GM18498 (cell line): Measurements from ENCODE around the gene ZNF48.
A peak's percentile ranks its signal among the peaks of the same experiment; 100 is the strongest.

ENCODE experiments used
- ATAC-seq: cut with Tn5 transposase; IDR thresholded peaks from one replicate; pipeline ENCODE4 v1.9.1; 2021; ENCODE audit warnings: mild to moderate bottlenecking, moderate library complexity; ENCODE audit not compliant: unreplicated experiment

ZNF48 gene

DNA sequence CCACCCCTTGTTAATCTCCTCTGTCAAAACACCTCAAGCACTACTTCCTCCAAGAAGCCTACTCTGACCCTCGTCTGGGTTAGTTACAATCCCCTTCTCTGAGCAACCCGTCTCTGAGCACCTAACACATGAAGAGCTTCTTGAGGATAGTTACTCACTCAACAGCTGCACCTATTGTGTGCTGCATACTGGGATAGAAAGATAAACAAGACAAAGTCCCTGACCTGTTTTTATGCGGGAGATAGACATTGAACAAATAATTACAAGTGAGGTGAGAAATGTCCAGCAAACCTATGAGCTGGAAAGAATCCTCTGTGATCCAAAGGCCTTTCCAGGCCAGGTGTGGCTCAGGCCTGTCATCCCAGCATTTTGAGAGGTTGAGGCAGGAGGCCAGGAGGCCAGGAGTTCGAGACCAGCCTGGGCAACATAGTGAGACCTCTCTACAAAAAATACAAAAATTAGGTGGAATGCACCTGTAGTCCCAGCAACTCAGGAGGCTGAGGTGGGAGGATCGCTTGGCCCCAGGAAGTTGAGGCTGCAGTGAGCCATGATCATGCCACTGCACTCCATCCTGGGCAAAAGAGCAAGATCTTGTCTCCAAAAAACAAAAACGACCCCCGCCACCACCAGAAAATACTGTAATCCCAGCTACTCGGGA lies 6.7 kb downstream of the ZNF48 start:
- ATAC-seq, result no peak

DNA sequence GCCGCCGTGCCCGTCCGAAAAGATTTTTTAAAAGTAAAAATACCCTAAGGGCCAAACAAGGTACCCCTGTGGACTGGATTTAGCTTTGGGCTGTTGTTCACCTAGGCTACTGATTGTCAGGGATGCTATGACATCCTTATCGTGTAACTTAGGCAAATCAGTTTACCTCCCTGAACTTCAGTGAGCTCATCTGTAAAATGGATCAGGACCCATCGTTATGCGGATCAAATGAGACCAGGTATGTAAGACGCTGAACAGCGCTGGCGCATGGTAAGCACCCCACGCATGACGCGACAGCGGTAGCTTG lies 11.5 kb downstream of the ZNF48 start:
- peak; percentile 5 for ATAC-seq

DNA sequence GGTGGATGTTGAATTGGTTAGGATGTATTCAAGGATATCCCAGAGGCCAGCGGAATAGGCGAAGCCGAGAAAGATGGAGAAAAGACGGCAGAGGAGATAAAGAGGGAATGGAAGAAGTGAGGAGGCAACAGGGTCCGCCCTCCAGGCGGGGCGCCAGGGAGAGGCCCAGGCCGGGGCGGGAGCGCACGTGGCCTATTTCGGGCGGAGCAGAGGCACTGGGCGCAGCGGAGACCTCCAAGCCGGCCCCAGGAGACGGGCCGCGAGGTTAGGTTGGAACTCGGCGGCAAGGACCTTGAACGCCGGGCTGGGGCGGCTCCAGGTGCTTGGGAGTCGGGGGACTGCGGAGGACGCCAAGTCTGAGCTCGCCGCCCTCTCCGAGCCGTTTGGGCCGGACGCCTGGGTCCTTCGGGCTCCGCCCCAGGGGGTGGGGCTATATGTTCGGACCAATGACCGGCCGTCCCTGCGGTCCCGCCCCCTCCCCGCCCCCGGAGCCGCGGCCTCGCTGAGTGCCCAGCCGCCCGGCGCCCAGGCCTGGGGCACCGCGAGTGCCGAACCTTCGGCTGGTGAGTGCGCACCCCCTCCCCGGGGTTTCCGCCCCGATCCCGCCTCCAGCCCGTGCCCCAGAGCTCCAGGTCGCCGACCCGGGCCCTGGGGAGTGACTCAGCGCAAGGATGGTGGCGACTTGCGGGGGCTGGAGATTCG lies 12.0 kb downstream of the ZNF48 start, which contains the start of gene ZNF771:
Gene ZNF771 (plus strand): TSS at position 505 of the 702 bp plus-strand sequence. CDS start 448 bp downstream, outside the sequence.
- ATAC-seq, result peak; percentile 85

DNA sequence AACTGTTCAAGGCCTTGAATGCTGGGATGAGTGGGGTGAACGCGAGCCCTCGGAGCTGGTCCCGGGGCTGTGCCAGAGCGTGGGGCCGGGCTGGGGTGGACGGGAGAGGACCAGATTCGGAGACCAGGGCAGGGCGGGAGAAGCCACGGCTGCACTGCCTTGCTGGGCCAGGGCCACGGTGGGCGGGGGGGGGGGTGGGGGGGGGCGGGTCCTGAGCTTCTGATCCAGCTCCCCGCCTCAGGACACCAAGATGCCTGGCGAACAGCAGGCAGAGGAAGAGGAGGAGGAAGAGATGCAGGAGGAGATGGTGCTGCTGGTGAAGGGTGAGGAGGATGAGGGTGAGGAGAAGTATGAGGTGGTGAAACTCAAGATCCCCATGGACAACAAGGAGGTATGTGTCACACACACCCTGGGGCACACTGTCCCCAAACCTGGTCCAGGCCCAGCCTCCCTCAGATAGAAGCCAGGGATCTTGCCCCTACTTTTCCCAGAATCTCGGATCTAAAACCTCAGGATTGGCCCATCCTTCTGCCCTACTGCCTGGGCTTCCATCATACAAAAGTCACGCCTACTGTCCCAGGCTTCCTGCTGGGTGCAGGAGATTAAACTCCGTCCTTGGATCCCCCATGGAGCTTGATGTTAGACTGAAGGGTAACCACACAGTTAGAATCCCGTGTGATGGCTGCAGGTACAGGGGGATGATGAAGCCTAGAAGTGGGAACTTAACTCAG lies 12.7 kb downstream of the ZNF48 start:
- peak; percentile 14 for ATAC-seq

DNA sequence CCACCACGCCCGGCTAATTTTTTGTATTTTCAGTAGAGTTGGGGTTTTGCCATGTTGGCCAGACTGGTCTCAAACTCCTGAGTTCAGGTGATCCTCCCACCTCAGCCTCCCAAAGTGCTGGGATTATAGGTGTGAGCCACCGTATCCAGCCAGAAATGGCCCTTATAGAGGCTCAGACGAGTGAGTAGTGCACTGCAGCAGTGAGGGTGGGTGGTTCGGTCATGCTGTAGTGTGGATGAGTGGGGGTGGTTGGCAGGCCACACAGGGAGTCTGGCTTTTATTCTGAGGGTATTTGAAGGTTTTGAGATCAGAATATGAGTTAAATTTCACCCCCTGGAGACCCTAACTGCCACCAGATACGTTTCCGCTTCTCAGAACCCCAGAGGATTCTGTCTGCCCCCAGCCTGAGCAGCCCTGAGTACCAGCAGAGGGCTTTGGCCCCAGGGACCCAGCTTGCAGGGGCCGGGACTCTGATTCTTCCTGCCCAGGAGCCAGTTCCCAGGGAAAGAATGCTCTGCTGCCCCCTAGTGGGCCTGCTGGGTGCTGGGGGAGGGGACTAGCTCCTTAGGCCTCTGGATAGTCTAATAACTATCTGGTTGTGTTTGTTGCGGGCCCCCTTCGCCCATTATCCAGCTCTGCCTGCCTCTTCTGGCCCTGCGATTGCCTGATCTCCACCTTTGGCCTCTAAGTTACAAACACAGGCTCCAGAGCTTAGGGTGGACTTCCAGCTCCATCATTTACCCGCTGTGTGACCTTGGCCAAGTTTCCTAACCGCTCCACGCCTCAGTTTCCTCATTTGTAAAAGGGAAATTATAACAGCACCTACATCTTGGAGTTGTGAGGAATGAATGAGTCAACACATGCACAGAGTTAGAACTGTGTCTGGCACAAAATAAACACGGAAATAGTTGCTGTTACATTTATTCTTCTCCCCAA lies 14.2 kb downstream of the ZNF48 start:
- peak; percentile 51 for ATAC-seq

DNA sequence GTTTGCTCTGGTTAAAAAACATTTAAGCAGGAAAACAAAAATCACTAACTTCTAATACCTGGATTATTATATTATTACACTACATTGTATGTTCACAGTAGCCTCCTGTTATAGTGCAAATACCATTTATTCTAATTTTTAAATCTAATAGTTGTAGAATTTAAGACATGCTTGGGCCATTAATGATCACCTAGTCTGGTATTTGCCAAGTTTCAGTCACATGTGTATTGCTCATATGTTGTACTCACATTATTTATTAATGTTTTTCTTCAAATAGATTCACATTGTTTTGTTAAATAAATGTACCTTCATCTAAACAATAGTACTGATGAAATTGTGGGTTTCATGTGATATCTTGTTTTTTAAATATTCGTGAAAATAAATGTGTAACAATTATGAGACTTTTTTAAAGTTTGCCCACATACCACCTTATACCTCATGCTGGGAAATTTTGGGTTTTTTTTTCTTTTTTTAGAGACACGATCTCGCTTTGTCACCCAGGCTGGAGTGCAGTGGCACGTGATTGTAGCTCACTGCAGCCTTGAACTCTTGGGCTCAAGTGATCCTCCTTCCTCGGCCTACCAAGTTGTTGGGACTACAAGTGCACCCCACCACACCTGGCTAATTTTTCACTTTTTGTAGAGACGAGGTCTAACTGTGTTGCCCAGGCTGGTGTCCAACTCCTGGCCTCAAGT lies 18.0 kb downstream of the ZNF48 start:
- no peak for ATAC-seq

DNA sequence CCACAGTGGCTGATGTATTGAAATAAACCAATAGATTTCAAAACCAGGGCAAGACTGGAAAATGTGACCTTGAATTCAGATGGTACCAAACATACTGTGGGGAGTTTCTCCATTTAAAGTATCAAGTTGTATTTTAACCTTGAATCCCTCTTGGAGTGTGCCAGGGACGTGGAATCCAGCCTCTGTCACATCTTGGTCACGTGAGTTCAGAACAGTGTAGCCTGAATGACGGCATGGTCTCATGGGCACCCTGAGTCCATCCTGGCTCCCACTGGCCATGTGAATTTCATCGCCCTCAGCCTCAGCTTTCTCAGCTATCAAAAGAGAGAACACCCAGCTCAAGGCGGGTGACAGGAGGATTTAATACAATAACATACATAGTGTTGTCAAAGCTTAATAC lies 18.9 kb downstream of the ZNF48 start:
- no peak for ATAC-seq

DNA sequence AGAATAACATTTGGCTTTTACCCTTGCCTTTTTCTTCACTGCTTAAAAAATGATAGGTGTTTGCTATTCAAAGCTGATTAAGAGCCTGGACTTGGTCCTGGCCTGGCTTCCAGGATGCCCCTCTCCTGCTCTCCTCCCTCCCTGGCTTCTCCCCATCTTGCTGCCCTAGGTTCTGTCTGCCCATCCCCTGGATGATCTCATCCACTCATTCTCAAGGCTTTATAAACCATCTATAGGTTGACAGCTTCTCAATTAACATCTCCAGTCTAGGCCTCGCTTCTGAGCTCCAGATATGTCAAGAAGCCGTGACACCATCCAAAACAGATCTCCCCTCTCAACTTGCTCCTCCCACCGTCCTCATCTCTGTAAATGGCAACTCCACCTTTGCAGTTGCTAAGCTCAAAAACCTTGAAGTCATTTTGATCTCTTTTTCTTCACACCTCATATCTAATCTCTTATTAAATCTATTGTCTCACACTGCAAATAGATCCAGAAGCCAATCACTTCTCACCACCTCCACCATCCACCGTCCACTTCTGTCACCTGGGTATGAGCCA lies 20.9 kb downstream of the ZNF48 start:
- no peak for ATAC-seq

DNA sequence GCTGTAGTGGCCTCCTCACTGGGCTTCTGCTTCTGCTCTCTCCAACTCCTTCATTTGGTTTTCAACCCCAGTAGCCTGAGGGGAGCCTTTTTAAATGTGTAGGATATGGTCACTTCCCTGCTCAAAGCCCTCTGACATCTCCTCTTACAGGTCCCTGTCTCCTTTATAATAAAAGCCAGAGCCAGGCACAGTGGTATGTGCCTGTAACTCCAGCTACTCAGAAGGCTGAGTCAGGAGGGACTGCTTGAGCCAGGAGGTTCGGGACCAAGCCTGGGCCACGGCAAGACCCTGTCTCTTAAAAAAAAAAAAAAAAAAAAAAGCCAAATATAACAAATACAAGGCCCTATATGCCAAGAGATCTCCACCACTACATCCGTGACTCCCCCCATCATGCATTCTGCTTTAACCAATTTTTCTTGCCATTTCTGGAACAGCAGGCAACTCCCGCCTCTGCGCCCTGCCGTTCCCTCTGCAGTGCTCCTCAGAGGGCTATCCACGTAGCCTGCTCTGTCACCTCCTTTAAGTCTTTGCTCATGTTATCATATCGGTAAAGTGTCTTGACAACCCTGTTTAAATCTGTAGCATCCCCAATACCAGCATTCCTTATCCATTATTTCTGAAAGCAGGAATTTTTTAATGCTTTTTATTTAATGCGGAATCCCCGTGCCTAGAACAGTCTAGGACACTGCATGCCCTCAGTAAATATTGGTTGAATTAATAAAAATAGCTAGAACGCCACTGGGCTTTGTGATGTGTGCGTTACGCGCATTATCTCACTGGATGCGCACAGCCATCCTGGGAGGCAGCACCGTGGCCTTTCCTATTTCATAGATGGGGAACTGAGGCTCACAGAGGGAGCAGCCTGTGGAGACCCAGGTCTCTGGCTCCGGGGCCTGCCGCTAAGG lies 21.7 kb downstream of the ZNF48 start:
- ATAC-seq, result no peak

DNA sequence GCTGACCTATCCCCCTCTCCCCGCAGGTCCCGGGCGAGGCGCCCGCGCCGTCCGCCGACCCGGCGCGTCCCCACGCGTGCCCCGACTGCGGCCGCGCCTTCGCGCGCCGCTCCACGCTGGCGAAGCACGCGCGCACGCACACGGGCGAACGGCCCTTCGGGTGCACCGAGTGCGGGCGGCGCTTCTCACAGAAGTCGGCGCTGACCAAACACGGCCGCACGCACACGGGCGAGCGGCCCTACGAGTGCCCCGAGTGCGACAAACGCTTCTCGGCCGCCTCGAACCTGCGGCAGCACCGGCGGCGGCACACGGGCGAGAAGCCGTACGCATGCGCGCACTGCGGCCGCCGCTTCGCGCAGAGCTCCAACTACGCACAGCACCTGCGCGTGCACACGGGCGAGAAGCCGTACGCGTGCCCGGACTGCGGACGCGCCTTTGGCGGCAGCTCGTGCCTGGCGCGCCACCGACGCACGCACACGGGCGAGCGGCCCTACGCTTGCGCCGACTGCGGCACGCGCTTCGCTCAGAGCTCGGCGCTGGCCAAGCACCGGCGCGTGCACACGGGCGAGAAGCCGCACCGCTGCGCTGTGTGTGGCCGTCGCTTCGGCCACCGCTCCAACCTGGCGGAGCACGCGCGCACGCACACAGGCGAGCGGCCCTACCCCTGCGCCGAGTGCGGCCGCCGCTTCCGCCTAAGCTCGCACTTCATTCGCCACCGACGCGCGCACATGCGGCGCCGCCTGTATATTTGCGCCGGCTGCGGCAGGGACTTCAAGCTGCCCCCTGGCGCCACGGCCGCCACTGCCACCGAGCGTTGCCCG lies 22.5 kb downstream of the ZNF48 start:
- ATAC-seq, result peak; percentile 82

DNA sequence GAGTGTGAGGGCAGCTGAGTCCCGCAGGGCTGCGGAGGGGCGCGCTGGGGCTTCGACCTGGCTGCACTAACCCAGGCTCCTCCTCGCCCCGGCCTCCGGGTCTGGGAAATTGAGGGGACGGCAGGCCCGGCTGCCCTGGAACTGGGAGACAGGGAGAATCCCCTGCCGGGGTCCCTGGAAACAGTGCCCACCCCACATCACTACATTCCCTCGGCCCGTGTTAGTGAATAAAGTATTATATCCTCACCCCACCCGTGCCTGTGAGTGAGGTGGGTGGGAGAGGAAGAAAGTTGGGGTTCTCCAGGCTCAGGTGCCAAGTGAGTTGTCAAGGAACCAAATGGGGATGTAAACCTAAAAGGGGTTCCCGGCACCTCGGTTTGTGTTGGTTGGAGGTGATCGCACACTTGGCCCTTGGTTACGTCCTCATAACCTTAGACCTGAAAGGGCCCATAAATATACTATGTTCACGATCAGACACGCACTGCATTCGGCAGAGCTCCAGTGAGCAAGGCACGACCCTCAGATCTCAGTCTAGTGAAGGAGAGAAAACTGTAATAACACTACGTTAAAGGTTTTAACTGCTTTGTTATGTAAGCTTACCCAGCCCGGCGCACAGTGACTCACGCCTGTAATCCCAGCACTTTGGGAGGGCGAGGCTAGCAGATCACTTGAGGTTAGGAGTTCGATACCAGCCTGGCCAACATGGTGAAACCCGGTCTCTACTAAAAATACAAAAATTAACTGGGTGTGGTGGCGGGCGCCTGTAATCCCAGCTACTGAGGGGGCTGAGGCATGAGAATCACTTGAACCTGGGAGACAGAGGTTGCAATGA lies 23.3 kb downstream of the ZNF48 start:
- no peak for ATAC-seq

DNA sequence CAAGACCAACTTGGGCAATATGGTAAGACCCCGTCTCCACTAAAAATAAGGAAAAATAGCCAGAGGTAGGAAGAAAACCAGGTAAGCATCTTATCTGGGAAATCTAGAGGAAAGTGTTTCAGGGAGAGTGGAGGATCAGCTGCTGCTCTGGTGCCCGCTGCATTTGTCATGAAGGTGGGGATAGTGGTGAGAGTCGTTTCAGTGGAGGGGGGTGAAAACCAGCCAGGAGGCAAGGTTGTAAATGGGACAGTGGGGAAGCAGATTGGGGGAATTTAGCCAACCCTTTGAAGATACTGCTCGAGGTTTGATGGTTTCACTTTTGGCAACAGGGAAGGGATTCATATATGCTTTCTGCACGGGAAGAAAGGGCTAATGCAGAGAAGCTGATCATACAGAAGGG lies 25.8 kb downstream of the ZNF48 start:
- ATAC-seq, result no peak

DNA sequence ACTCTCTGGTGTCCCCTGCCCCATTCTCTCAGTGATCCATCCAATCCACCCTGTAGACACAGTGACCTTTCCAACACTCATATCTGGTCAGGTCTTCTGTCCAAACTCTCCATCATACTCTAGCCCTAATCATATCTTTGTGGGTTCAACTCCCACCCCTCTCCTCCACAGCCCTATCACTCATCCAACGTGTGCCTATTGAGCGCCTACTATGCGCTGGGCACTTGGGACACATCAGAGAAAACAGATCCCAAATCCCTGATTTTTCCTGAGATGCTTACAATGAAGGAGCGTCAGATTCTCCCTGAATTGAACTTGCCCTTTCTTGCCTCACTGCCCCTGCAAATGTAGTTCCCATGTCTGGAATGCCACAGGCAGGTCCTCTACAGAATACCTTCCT lies 32.8 kb downstream of the ZNF48 start:
- no peak for ATAC-seq

DNA sequence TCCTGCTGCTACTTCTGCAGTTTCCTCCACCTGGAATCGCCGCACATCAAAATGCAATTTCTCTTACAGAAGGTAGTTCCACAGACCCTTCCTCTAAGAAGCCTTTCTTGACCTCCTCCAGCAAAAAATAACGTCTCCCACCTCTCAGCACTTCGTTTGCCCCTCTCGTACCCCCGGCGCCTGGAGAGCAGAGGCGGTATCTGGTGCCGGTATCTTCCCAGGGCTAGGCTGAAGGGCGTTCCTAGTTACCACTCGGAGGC lies 34.1 kb downstream of the ZNF48 start:
- no peak for ATAC-seq

DNA sequence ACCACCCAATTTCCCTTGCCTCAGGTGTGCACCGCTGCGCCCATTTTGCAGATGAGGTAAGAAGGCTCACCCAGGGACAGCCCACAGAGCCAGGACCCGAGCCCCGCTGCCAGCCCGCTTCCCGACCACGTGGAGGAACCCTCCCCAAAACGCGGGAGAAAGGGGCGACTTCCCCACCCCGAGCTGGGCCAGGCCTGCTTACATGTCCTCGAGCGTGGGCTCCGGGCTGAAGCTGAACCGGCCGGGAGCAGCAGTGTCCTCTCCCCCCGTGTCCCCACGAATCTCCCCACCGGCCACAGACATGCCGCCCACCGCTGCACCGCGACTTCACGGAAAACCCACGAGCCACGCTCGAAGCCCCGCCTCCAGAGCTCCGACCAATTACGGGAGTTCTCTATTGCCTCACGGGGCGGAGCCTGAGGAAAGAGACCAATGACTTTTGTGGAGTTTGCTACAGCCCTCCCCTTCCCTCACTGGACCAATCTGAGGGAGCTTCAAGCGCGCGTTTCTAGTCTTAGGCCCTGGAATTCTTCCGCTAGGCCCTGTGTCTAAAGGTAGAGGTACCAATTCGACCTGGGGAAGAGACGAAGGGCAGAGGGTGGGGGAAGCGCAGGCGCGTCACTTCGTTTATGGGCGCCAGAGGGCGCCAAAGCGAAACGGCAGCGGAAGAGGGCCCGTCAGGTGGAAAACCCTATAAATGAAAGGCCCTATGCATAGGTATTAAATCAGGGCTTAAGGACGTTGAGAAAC lies 34.6 kb downstream of the ZNF48 start, which contains the start of gene DCTPP1:
Gene DCTPP1 (minus strand): TSS at position 353 of the 750 bp plus-strand sequence. CDS start 50 bp downstream, at position 303.
- ATAC-seq, result peak; percentile 97

DNA sequence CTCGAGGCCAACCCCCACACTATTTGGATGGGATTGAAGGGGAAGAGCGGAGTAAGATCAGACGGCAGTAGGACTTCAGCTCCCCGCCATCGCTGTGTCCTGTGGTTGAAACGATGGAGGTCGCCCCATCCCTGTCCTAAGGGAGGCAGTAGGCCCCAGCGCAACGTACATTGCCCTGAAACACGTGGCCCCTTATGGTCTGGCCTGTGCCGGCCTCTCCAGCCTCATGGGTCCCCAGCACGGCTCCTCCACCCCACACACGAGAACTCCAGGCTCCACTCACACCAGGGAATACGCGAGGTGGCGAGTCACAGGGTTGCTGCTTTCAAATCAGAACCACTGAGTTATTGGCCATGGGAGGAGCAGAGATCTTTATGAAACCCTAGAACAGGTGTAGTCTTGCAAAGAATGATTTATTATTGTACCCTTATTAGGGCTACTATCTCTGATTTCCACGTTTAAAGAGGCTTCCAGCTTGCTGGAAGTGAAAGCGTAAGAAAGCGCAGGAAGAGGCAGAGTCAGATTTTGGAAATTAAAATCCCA lies 35.3 kb downstream of the ZNF48 start:
- peak; percentile 16 for ATAC-seq
